Colonic mucosa (tissue), 4 donors: Measurements from ENCODE around the gene CIDEA. TPM values are rescaled to one million over a fixed set of nuclear protein-coding genes. Genes with fewer than 3 reads are reported as not detected.
A peak's percentile ranks its signal among the peaks of the same experiment; 100 is the strongest.

Experiments
- DNase-seq: peaks from one replicate; pipeline ENCODE4 v3.0.0-alpha.2; 2020
- H3K27ac ChIP-seq: fragments of 200-600 bp; one replicate; pipeline ENCODE4 v1.8.0; 2021
- H3K27me3 ChIP-seq: fragments of 200-600 bp; one replicate; pipeline ENCODE4 v1.8.0; 2021
- H3K36me3 ChIP-seq: fragments of 200-600 bp; one replicate; pipeline ENCODE4 v1.8.0; 2021
- H3K4me1 ChIP-seq: fragments of 200-600 bp; one replicate; pipeline ENCODE4 v1.8.0; 2021; ENCODE audit warnings: mild to moderate bottlenecking
- H3K4me3 ChIP-seq: fragments of 200-600 bp; one replicate; pipeline ENCODE4 v1.8.0; 2021
- H3K9ac ChIP-seq, 2 donors: one replicate each; pipeline ENCODE4 v1.7.0; 2013; ENCODE audit warnings: control low read depth in 2 of 2, low read depth in 2 of 2, low read length in 2 of 2
- H3K9me3 ChIP-seq: fragments of 200-600 bp; one replicate; pipeline ENCODE4 v1.8.0; 2021
- CTCF ChIP-seq: fragments of 200-600 bp; IDR thresholded peaks from one replicate; pipeline ENCODE4 v1.8.0; 2022; ENCODE audit warnings: antibody characterized with exemption, mild to moderate bottlenecking
- intact Hi-C: fragments of 100-400 bp; cut with DNase I; formaldehyde crosslinking; loops from one replicate; pipeline ENCODE4 v1.14.1; 2022
- total RNA-seq, 2 donors: library from RNA; stranded (reverse); fragmentation: NEBNext Ultra II Directional in 1 of 2; extraction: Animal tissue kit (Norgen Biotek cat#: 25700) in 1 of 2; gene quantifications; one replicate each; pipeline ENCODE4 v1.2.1, GENCODE V29; 2021
- donor health status: healthy.
- donor health status: DM: no; HTN: no; CAD: no.
- donor health status: DM: no; HTN: no; CAD: no.

The CIDEA gene
- total RNA-seq, 2 donors from 2014 or later, result not detected

DNA sequence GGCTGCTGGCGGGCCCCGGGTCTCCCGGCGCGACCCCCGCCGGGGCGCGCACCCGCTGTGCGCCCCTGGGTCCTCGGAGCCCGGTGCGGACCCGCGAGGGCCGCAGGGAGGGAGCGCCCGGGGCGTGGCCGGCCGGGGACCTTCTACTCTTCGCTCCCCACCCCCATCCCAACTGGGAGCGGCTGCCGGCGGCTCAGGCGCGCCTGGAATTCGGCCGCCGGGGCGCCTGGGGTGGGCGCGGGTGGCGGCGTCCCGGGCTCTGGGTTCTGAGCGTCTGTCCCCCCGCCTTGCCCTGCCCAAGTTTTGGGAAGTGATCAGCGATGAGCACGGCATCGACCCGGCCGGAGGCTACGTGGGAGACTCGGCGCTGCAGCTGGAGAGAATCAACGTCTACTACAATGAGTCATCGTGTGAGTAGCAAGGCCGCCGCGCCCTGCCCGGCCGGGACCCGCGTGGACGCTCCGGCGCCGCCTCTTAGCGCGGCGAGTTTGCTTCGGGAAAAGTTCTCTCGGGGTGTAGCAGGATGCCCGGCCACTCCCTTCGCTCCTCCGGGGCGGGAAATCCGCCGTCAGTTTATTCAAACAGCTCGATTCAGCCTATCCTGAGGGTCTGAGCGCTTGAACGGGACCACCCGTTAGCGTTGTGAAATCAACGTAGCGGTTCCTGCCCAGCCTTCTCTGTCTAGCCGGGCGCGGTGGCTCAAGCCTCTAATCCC is 54.4 kb downstream of the CIDEA start:
- H3K9me3 ChIP-seq, result no peaks in the 10 kb centered on the region
- H3K4me3 ChIP-seq, result peak overlapping the region; percentile 48
- peak overlapping the region; percentile 90 for H3K27ac ChIP-seq
- intact Hi-C loops, result no loop called here
- DNase-seq, result peak; percentile 67
- peaks cover 5% of the 10 kb centered on the region for H3K4me1 ChIP-seq
- H3K36me3 ChIP-seq, result no peaks in the 10 kb centered on the region
- peaks cover 28% of the 10 kb centered on the region for H3K27me3 ChIP-seq
- TF ChIP-seq CTCF, result no peak
- peak overlapping the region; percentile 46 to 79 for H3K9ac ChIP-seq

GRCh38 chr18:12309683-12310198 is 55.6 kb downstream of the CIDEA start:
- no peak for TF ChIP-seq CTCF
- intact Hi-C loops, result no loop called here
- DNase-seq, result no peak
- Histone ChIP-seq H3K9ac (peak overlapping the region in 1 of 2 donors; percentile 24), H3K9me3 (no peaks in the 10 kb centered on the region), H3K27ac (no peak overlapping the region), H3K36me3 (no peaks in the 10 kb centered on the region), H3K4me1 (peaks cover 5% of the 10 kb centered on the region), H3K27me3 (peaks cover 28% of the 10 kb centered on the region), H3K4me3 (peak overlapping the region; percentile 48)

GRCh38 chr18:12310762-12311161 is 56.6 kb downstream of the CIDEA start:
- Histone ChIP-seq H3K4me1 (peaks cover 5% of the 10 kb centered on the region), H3K36me3 (no peaks in the 10 kb centered on the region), H3K9ac (no peak overlapping the region), H3K4me3 (no peak overlapping the region), H3K9me3 (no peaks in the 10 kb centered on the region), H3K27me3 (peaks cover 28% of the 10 kb centered on the region), H3K27ac (no peak overlapping the region)
- TF ChIP-seq CTCF, result no peak
- intact Hi-C loops, result no loop called here
- DNase-seq, result no peak

DNA sequence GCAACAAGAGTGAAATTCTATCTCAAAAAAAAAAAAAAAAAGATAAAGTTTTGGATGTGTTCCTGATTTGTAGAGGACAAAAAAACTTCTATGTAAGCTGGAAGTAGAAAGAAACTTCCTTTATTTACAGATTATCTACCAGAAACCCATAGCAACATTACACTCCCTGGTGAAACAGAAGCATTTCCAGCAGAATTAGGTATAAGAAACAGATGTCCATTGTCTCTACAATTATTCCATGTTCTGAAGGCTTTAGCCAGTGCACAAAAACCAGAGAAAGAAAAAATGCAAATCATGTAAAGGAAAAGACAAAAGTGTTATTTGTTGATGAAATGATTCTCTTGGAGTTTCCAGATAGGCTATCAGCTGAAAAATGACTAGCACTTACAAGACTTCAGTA is 58.8 kb downstream of the CIDEA start:
- H3K27ac ChIP-seq, result no peak overlapping the region
- no peak overlapping the region for H3K9ac ChIP-seq
- H3K4me1 ChIP-seq, result peaks cover 5% of the 10 kb centered on the region
- H3K36me3 ChIP-seq, result no peaks in the 10 kb centered on the region
- H3K4me3 ChIP-seq, result no peak overlapping the region
- no peaks in the 10 kb centered on the region for H3K9me3 ChIP-seq
- peaks cover 9% of the 10 kb centered on the region for H3K27me3 ChIP-seq
- TF ChIP-seq CTCF, result no peak
- no peak for DNase-seq
- intact Hi-C loops, result no loop called here

DNA sequence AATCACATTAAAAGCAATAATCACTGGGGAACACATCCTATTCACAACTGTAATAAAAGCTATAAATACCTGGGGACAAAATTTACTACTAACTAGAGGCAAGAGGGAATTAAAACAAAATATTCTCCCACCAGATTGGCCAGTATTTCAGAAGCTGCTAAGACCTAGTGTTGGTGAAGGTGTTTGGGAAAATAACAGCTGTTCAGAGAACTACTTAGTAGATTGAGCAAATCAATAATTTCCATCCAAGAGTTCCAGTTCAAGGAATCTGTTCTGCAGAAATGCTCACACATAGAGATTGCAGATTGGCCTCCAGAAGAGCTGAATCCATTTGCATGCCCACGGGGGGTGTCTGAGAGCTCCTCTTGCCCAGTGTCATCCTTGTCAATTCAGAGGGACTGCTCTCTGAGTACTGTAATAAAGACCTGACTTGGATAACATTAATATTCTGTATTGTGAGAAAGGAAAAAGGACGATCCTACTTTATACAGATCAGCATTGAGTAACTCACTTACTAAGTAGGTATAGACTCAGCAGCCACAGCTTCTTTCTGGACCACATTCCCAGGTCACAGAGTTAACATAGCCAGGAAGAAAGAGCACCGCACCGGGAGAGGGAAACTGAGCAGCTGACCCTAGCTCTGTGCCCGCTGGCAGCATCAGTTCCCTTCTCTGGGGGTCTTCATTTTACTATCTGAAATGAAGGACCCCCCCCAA is 59.5 kb downstream of the CIDEA start:
- H3K9ac ChIP-seq, result no peak overlapping the region
- DNase-seq, result no peak
- H3K27ac ChIP-seq, result no peak overlapping the region
- H3K4me3 ChIP-seq, result no peak overlapping the region
- H3K27me3 ChIP-seq, result peaks cover 3% of the 10 kb centered on the region
- H3K9me3 ChIP-seq, result no peaks in the 10 kb centered on the region
- H3K4me1 ChIP-seq, result peaks cover 3% of the 10 kb centered on the region
- intact Hi-C loops, result no loop called here
- no peaks in the 10 kb centered on the region for H3K36me3 ChIP-seq
- no peak for TF ChIP-seq CTCF
